ENCODE measurements around the gene ADAM21.
"Not testable (repeated sequence)": the region's sequence is repeated elsewhere in the genome, so short reads cannot be mapped to it uniquely, and the experiment has no call there.

ADAM21 gene

DNA sequence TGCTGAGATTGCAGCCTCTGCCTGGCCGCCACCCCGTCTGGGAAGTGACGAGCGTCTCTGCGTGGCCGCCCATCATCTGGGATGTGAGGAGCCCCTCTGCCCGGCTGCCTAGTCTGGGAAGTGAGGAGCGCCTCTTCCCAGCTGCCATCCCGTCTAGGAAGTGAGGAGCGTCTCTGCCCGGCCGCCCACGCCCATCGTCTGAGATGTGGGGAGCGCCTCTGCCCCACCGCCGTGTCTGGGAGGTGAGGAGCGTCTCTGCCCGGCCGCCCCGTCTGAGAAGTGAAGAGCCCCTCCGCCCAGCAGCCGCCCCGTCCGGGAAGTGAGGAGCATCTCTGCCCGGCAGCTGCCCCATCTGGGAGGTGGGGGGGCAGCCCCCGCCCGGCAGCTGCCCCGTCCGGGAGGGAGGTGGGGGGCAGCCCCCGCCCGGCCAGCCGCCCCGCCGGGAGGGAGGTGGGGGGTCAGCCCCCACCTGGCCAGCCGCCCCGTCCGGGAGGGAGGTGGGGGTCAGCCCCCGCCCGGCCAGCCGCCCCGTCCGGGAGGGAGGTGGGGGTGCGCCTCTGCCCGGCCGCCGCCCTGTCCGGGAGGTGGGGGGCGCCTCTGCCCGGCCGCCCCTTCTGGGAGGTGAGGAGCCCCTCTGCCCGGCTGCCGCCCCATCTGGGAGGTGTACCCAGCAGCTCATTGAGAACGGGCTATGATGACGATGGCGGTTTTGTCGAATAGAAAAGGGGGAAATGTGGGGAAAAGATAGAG is 25.6 kb downstream of the ADAM21 start:
- DNase-seq (ENCODE audit: low spot score): not testable (repeated sequence)

GRCh38 chr14:70489579-70490200 is 37.7 kb downstream of the ADAM21 start:
- DNase-seq (ENCODE audit: low spot score): no peak

DNA sequence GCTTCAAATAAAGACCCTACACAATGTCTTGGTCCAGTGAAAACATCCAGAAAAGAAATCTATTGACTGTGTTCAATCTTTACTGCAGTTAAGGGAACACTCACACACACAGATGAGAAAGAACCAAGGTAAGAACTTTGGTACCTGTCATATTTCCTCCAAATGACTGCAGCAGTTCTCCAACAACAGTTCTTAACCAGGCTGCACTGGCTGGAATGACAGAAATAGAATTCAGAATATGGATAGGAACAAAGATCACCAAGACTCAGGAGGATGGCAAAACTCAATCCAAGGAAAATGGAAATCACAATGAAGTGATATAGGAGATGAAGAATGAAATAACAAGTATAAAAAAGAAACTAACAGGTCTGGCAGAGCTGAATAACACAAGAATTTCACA is 46.2 kb downstream of the ADAM21 start:
- DNase-seq (ENCODE audit: low spot score): no peak

Data from HuH-7 (cell line).